Stimulated activated CD4-positive, alpha-beta T cell treated with anti-CD3 and anti-CD28 coated beads, TNF-alpha, amount 100 ng/mL, for 48 hours (primary cell): ENCODE results near the gene DPH5.

Experiments used
- DNase-seq, 3 donors: peaks; one replicate each; pipeline ENCODE4 v3.0.0-alpha.2; 2020; ENCODE audit warnings: low read depth in 3 of 3

The DPH5 gene

GRCh38 chr1:100942304-100943046 lies 83.1 kb downstream of the DPH5 start:
- DNase-seq = no peak

DNA sequence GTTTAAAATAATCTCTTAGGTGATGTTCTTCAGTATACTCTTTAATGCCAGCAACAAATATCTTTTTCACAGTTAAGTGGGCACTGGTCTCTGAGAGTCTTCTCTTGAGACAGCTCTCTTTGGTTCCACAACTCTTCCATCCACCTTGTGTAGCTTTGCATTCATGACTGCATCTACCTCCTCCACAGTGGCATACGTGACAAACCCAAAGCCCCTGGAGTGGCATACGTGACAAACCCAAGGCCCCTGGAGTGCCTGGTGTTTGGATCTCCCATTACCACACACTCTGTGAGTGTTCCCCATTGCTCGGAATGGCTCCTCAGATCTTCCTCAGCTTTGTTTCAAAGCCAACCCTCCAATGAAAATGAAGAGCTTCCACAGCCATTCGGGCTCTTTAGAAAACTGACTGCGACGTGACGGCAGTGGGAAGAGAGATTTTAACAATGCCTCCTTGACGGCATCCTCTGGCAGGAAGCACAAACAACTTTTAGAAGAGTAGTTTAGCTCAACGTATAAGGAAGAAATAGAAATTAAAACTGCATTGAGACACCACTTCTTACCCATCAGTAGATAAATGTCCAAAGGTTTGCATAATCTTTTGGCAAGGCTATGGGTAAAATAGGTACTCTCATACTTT lies 83.9 kb downstream of the DPH5 start:
- no peak for DNase-seq

DNA sequence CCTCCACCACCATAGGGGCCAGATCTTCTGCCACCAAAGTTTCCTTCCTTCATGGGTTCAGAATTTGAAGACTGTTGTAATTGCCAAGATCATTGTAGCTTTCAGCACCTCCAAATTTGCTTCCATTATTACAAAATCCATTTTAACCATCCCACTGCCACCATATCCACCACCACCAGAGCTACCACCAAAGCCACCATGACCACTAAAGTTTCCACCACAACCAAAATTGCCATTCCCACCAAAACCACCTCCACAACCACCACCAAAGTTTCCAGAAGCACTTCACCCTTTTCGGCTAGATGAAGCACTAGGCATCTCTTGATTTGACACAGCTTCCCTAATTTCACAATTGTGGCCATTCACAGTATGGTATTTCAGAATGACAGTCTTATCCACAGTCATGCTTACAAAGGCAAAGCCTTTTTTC lies 84.5 kb downstream of the DPH5 start:
- peak in 2 of 3 donors; percentile 23 to 36 for DNase-seq
